T47D (cell line): Measurements from ENCODE around the gene EMSY.
"Not testable (repeated sequence)": the region's sequence is repeated elsewhere in the genome, so short reads cannot be mapped to it uniquely, and the experiment has no call there.

ENCODE experiments used
- DNase-seq, 2 experiments: peaks; one replicate each; pipeline versions ENCODE4 v3.0.0 to v3.0.0-alpha.2; 2011 to 2012; ENCODE audit warnings: low read depth in 1 of 2, low spot score in 1 of 2
- JUND ChIP-seq: IDR thresholded peaks from 2 replicates; pipeline ENCODE4 v1.6.1; 2012; ENCODE audit warnings: low read depth
- in situ Hi-C: cut with HindIII; loops from 2 replicates; pipeline ENCODE4 v1.10.0; 2016; ENCODE audit warnings: low sequenced_read_pairs, low pct_unique_long_range_greater_than_20kb

EMSY gene

GRCh38 chr11:76574406-76574805 lies 129.6 kb downstream of the EMSY start:
- no peak for DNase-seq
- in situ Hi-C loops, result no loop called here
- TF ChIP-seq JUND, result no peak

- in situ Hi-C loops, result no loop called here
- no peak for TF ChIP-seq JUND
- no peak for DNase-seq
Observed at GRCh38 chr11:76574879-76575278, 130.1 kb downstream of the EMSY start.

- DNase-seq, result no peak
- no peak for TF ChIP-seq JUND
- in situ Hi-C loops, result no loop called here
Observed at GRCh38 chr11:76577226-76577920, 132.6 kb downstream of the EMSY start.

GRCh38 chr11:76577921-76578653 lies 133.3 kb downstream of the EMSY start:
- DNase-seq, result no peak
- in situ Hi-C loops, result no loop called here
- no peak for TF ChIP-seq JUND

- DNase-seq, result no peak
- in situ Hi-C loops, result no loop called here
Observed at GRCh38 chr11:76578654-76579055, 133.8 kb downstream of the EMSY start.

GRCh38 chr11:76579056-76579751 lies 134.4 kb downstream of the EMSY start:
- DNase-seq, result no peak
- in situ Hi-C loops, result no loop called here
- TF ChIP-seq JUND, result no peak

More at GRCh38 chr11:76578654-76579055, 133.8 kb downstream of the EMSY start:
- no peak for TF ChIP-seq JUND

- no peak for DNase-seq
- in situ Hi-C loops, result no loop called here
- no peak for TF ChIP-seq JUND
Observed at GRCh38 chr11:76579752-76580151, 134.9 kb downstream of the EMSY start.

- DNase-seq, in situ Hi-C loops: not testable (repeated sequence)
Observed at GRCh38 chr11:76582471-76582870, 137.7 kb downstream of the EMSY start.

- in situ Hi-C loops, result no loop called here
- DNase-seq, result no peak
- TF ChIP-seq JUND, result no peak
Observed at GRCh38 chr11:76587820-76588454, 143.1 kb downstream of the EMSY start.

- DNase-seq, result no peak
- in situ Hi-C loops, result no loop called here
- TF ChIP-seq JUND, result no peak
Observed at GRCh38 chr11:76588455-76589325, 143.9 kb downstream of the EMSY start.

GRCh38 chr11:76589477-76589876 lies 144.7 kb downstream of the EMSY start:
- no peak for DNase-seq
- no peak for TF ChIP-seq JUND
- in situ Hi-C loops, result no loop called here
